ENCODE data around the gene EHF. TPM values are rescaled to one million over a fixed set of nuclear protein-coding genes. Genes with fewer than 3 reads are reported as not detected.

The EHF gene
- total and polyA plus RNA-seq, 2 of the 8 experiments (the other 6 are each of a cell fraction or from before 2014, with no cell fraction given) = not detected

- TF ChIP-seq CHD7 (IDR thresholded peaks at IDR 0.05; ENCODE audit: insufficient replicate concordance, low read length) (no peak), TCF12 (IDR thresholded peaks at IDR 0.05; ENCODE audit: low read depth, low read length) (no peak), ATF3 (IDR thresholded peaks at IDR 0.05; ENCODE audit: insufficient read depth, low read depth, low read length) (no peak), USF2 (IDR thresholded peaks at IDR 0.05; ENCODE audit: low read length) (no peak), PHF8 (conservative IDR thresholded peaks at IDR 0.05; ENCODE audit: low read depth, low read length) (no peak), CHD2 (IDR thresholded peaks at IDR 0.05; ENCODE audit: low read length) (no peak), RAD21 (IDR thresholded peaks at IDR 0.05 in 1 of 2, conservative IDR thresholded peaks at IDR 0.05 in 1 of 2; ENCODE audit: low read depth in 2 of 2, low read length in 2 of 2) (no peak)
These were observed 15.2 kb upstream of the EHF start (continued) for GRCh38 chr11:34605481-34606325.
